BJ (cell line): ENCODE measurements around the gene CASQ2. TPM values are rescaled to one million over a fixed set of nuclear protein-coding genes. Genes with fewer than 3 reads are reported as not detected.

Source experiments
- CTCF ChIA-PET: fragments of 350-600 bp; formaldehyde crosslinking; extraction: SDS; loops from one replicate; lab custom pipeline; 2021; ENCODE audit warnings: antibody characterized with exemption, inconsistent platforms; lab: Yijun Ruan, JAX
- POLR2A ChIA-PET: fragments of 300-600 bp; sonication (Branson Sonifier 250); formaldehyde crosslinking; extraction: SDS; loops from one replicate; lab custom pipeline; 2021; ENCODE audit warnings: antibody characterized with exemption; lab: Charles Lee
- DNase-seq: peaks from one replicate; pipeline ENCODE4 v3.0.0-alpha.2; 2011; ENCODE audit warnings: low read depth
- H3K27me3 ChIP-seq: 2 replicates; pipeline ENCODE4 v1.6.0; 2011; ENCODE audit warnings: low read length; ENCODE audit not compliant: control insufficient read depth, insufficient read depth
- H3K36me3 ChIP-seq: 2 replicates; pipeline ENCODE4 v1.5.1; 2011; ENCODE audit warnings: low read length; ENCODE audit not compliant: control insufficient read depth, insufficient read depth
- H3K4me3 ChIP-seq: 2 replicates; pipeline ENCODE4 v1.5.1; 2011; ENCODE audit warnings: low read depth, mild to moderate bottlenecking, control low read depth, low read length
- CTCF ChIP-seq: IDR thresholded peaks from 2 replicates; pipeline ENCODE4 v1.5.1; 2011; ENCODE audit warnings: low read depth, mild to moderate bottlenecking, control low read depth, inconsistent platforms, low read length, moderate library complexity; ENCODE audit not compliant: insufficient read depth
- polyA plus RNA-seq: library from polyadenylated mRNA; depleted of rRNA; stranded (reverse); fragments of >200 nt; gene quantifications from 2 replicates; pipeline ENCODE4 v1.2.3, GENCODE V29; 2011

CASQ2 gene
- polyA plus RNA-seq, 1 experiment = not detected

DNA sequence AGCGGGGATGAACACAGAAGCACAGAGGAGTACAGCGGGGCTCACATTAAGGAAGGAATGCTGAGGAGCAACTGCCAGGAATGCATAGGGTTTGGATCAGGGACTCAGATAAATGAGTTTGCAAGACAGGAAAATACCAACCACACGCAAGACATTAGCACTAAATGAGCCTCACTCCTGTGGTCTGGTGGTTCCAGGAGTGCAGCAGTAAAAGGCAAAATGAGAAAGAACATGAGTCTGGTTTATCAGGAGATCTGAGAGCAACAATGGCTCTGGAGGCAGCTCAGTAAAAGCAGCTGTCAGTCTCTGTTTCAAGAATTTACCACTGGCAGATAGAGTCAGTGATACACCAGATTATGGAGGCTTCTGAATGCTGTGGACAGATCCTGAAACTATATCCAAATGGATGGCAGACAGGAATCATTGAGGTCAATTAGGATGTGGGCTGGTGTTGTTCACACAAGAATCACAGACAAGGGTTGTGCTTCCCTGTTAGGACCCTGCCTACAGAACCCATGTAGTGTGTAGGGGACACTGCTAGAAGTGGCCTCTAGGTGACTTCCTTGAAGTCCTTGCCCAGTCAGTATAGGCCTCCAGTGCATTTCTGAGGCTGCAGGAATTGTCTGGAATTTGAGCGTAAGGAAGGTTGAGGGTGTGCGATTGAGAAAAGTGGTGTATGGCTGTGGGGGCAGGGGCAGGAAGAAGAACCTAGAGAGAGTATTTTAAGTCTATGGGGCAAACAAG lies 50.3 kb downstream of the CASQ2 start:
- CTCF ChIA-PET = interaction anchor here (0.6 to 6.3 kb wide), 11 partner anchors 10 to 268 kb away, joined by 3 to 113 read pairs (median 4); partner anchors contain the start of gene CASQ2
- Histone ChIP-seq H3K36me3 (no peaks in the 10 kb centered on the region), H3K4me3 (no peak overlapping the region), H3K27me3 (peaks cover 9% of the 10 kb centered on the region; the same call in 1 of the 2 replicates)
- POLR2A ChIA-PET = no interaction called here
- no peak for TF ChIP-seq CTCF
- DNase-seq = no peak

DNA sequence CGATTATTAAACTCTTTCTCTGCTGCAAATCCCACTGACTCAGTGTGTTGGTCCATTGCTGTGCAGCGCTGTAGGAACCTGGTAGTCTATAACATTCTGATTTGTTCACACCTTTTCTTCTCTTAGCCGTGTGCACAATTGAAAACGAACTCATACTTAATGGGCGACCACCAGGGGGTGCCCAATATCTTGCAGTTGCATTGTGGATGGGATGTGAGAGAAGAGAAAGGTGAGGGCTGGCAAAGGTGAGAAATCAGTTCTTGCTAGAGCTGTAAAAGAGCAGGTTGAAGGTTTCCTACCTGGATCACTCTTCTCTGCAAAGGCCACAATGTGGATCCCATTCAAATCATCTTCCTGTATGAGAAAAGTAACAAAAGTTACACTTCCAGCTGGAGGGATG lies 51.0 kb downstream of the CASQ2 start:
- ChIA-PET CTCF (interaction anchor here (0.6 to 6.3 kb wide), 12 partner anchors 10 to 268 kb away, joined by 3 to 113 read pairs (median 4); partner anchors contain the start of gene CASQ2), POLR2A (no interaction called here)
- Histone ChIP-seq H3K4me3 (no peak overlapping the region), H3K27me3 (peaks cover 9% of the 10 kb centered on the region; the same call in 1 of the 2 replicates), H3K36me3 (no peaks in the 10 kb centered on the region)
- no peak for DNase-seq
- TF ChIP-seq CTCF = peak; percentile 53

- Histone ChIP-seq H3K4me3 (no peak overlapping the region), H3K36me3 (no peaks in the 10 kb centered on the region), H3K27me3 (peaks cover 18% of the 10 kb centered on the region)
- ChIA-PET POLR2A (no interaction called here), CTCF (interaction anchor here (2.3 to 6.3 kb wide), 3 partner anchors 9 to 106 kb away, joined by 8 to 113 read pairs (median 53); partner anchors contain the start of gene CASQ2)
- TF ChIP-seq CTCF = no peak
- no peak for DNase-seq
Measured at GRCh38 chr1:115714572-115715141, 53.9 kb downstream of the CASQ2 start.

DNA sequence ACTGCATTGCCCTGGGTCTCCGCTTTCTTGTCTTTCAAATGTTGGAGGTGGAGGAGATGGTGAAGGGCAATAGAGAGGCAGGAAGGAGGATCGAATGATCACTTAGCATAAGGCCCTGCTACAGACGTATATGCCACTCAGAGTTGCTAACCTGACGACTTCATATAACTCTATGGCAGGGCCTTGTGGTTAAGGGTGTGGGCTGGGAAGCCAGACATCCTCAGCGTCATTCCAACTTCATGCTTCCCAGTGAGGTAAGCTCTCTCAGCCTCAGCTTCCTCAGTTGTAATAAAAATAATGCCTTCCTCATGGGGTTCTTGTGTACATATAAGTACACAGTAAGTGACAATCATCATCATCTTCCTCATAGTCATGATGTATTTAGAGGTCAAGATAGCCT lies 54.6 kb downstream of the CASQ2 start:
- no peaks in the 10 kb centered on the region for H3K36me3 ChIP-seq
- POLR2A ChIA-PET = no interaction called here

More for the DNA sequence above, 54.6 kb downstream of the CASQ2 start:
- peaks cover 17% of the 10 kb centered on the region for H3K27me3 ChIP-seq
- TF ChIP-seq CTCF = no peak
- no peak for DNase-seq
- CTCF ChIA-PET = interaction anchor here (1.5 to 6.3 kb wide), 4 partner anchors 8 to 106 kb away, joined by 8 to 113 read pairs (median 31); partner anchors contain the start of gene CASQ2
- no peak overlapping the region for H3K4me3 ChIP-seq
